Panc1 (cell line): ENCODE results near the gene CAND2. TPM values are rescaled to one million over a fixed set of nuclear protein-coding genes. Genes with fewer than 3 reads are reported as not detected.

Experiments used
- ATAC-seq: fragments of 200-7000 bp; cut with Tn5 transposase; 2 replicates; pipeline ENCODE4 v1.9.1; 2020; ENCODE audit warnings: mild to moderate bottlenecking, moderate library complexity
- BruUV-seq: library from RNA; stranded (reverse); fragments of 400-500 nt; replicated peaks from 2 replicates; lab custom pipeline; 2021; lab: Mats Ljungman, UMichigan
- CTCF ChIA-PET: fragments of 300-600 bp; sonication (Branson Sonifier 250); formaldehyde crosslinking; loops from one replicate; lab custom pipeline; 2022; ENCODE audit warnings: antibody characterized with exemption; lab: Charles Lee
- POLR2A ChIA-PET: fragments of 300-600 bp; sonication (Branson Sonifier 250); formaldehyde crosslinking; loops from one replicate; lab custom pipeline; 2022; ENCODE audit warnings: antibody characterized with exemption; lab: Charles Lee
- DNase-seq: peaks from one replicate; pipeline ENCODE4 v3.0.0-alpha.2; 2010; ENCODE audit warnings: low read depth, low spot score
- H3K27ac ChIP-seq: 2 replicates; pipeline ENCODE4 v1.5.1; 2011; ENCODE audit warnings: mild to moderate bottlenecking, low read length, inconsistent platforms
- H3K27me3 ChIP-seq: fragments of 200-500 bp; sonication (Bioruptor generic); 2 replicates; pipeline ENCODE4 v1.6.0; 2014; ENCODE audit warnings: low read length, inconsistent platforms; ENCODE audit not compliant: control insufficient read depth, insufficient read depth
- H3K36me3 ChIP-seq: fragments of 200-500 bp; sonication (Bioruptor generic); 2 replicates; pipeline ENCODE4 v1.5.1; 2014; ENCODE audit warnings: inconsistent platforms, mild to moderate bottlenecking, low read length, moderate library complexity; ENCODE audit not compliant: control insufficient read depth, insufficient read depth
- H3K4me1 ChIP-seq: 2 replicates; pipeline ENCODE4 v1.5.1; 2011; ENCODE audit warnings: inconsistent platforms, mild to moderate bottlenecking, low read length, moderate library complexity; ENCODE audit not compliant: control insufficient read depth, insufficient read depth
- H3K4me3 ChIP-seq, 2 experiments: 2 replicates each; pipeline ENCODE4 v1.5.1; 2011 to 2012; ENCODE audit warnings: low read depth in 2 of 2, low read length in 2 of 2, mild to moderate bottlenecking in 2 of 2, inconsistent platforms in 1 of 2, moderate library complexity in 1 of 2
- H3K9me3 ChIP-seq: fragments of 200-500 bp; sonication (Bioruptor generic); 2 replicates; pipeline ENCODE4 v1.5.1; 2014; ENCODE audit warnings: low read depth, mild to moderate bottlenecking, inconsistent platforms, low read length, moderate library complexity; ENCODE audit not compliant: control insufficient read depth, insufficient read depth
- CTCF ChIP-seq: fragments of 450-650 bp; IDR thresholded peaks from 2 replicates; pipeline ENCODE4 v1.5.1; 2017; ENCODE audit warnings: mild to moderate bottlenecking
- POLR2AphosphoS5 ChIP-seq: IDR thresholded peaks from 2 replicates; pipeline ENCODE4 v1.6.1; 2012; ENCODE audit warnings: mild to moderate bottlenecking, low read depth, low read length, moderate library complexity
- REST ChIP-seq, 2 experiments: IDR thresholded peaks; 2 replicates each; pipeline ENCODE4 v1.6.1; 2011 to 2012; ENCODE audit warnings: low read depth in 2 of 2, control low read depth in 1 of 2, low read length in 1 of 2, mild to moderate bottlenecking in 1 of 2, moderate library complexity in 1 of 2; ENCODE audit not compliant: insufficient read depth in 1 of 2
- SIN3A ChIP-seq: IDR thresholded peaks from 2 replicates; pipeline ENCODE4 v1.6.1; 2012; ENCODE audit warnings: low read depth, mild to moderate bottlenecking, low read length, moderate library complexity, borderline replicate concordance; ENCODE audit not compliant: insufficient read depth
- TCF7L2 ChIP-seq: IDR thresholded peaks from 2 replicates; pipeline ENCODE4 v1.6.1; 2011; ENCODE audit warnings: mild to moderate bottlenecking, low read depth, low read length, inconsistent platforms
- in situ Hi-C: cut with HindIII; loops from 2 replicates; pipeline ENCODE4 v1.10.0; 2016; ENCODE audit warnings: low sequenced_read_pairs, low pct_unique_long_range_greater_than_20kb
- intact Hi-C: fragments of 100-400 bp; cut with micrococcal nuclease; formaldehyde crosslinking; loops from one replicate; pipeline ENCODE4 v1.10.0; 2022; ENCODE audit not compliant: unreplicated experiment
- total RNA-seq: library from RNA; stranded (reverse); gene quantifications from one replicate; pipeline ENCODE4 v1.2.1, GENCODE V29; 2021; ENCODE audit not compliant: unreplicated experiment

The CAND2 gene
- total RNA-seq, 1 experiment from 2014 or later = 0.13 TPM

- Histone ChIP-seq H3K4me1 (peaks cover 4% of the 10 kb centered on the region; the same call in 1 of the 2 replicates), H3K4me3 (no peak overlapping the region), H3K27ac (no peak overlapping the region), H3K9me3 (no peaks in the 10 kb centered on the region), H3K36me3 (no peaks in the 10 kb centered on the region), H3K27me3 (no peaks in the 10 kb centered on the region)
- ATAC-seq = no peak
- intact Hi-C loops (no loop called here), in situ Hi-C loops (no loop called here)
- TF ChIP-seq SIN3A = no peak
- TF ChIP-seq POLR2AphosphoS5 = no peak
- no peak for TF ChIP-seq CTCF
- TF ChIP-seq REST (IDR thresholded peaks at IDR 0.05; ENCODE audit: insufficient read depth in 1 of 2, low read depth in 2 of 2, low read length in 1 of 2) = no peak
- TF ChIP-seq TCF7L2 = no peak
- no peak for DNase-seq
- ChIA-PET CTCF (interaction anchor here (0.6 kb wide), 1 partner anchor 10 kb away, joined by 3 read pairs; no protein-coding TSS in a partner anchor), POLR2A (interaction anchor here (0.7 kb wide), 1 partner anchor 132 kb away, joined by 20 read pairs; no protein-coding TSS in a partner anchor)
- no TSS peak for BruUV-seq
These were observed 16.3 kb downstream of the CAND2 start for GRCh38 chr3:12812812-12813211.

GRCh38 chr3:12813967-12814366 is 17.5 kb downstream of the CAND2 start:
- intact Hi-C loops (no loop called here), in situ Hi-C loops (no loop called here)
- POLR2A ChIA-PET = no interaction called here
- Histone ChIP-seq H3K27me3 (no peaks in the 10 kb centered on the region), H3K36me3 (no peaks in the 10 kb centered on the region), H3K4me3 (no peak overlapping the region), H3K9me3 (no peaks in the 10 kb centered on the region), H3K27ac (no peak overlapping the region), H3K4me1 (peaks cover 4% of the 10 kb centered on the region; the same call in 1 of the 2 replicates)
- DNase-seq (no peak), ATAC-seq (no peak)
- CTCF ChIA-PET = interaction anchor here (0.6 to 0.7 kb wide), 2 partner anchors 9 to 35 kb away, joined by 3 to 4 read pairs; no protein-coding TSS in a partner anchor
- TF ChIP-seq REST (IDR thresholded peaks at IDR 0.05; ENCODE audit: insufficient read depth in 1 of 2, low read depth in 2 of 2, low read length in 1 of 2) = no peak
- no peak for TF ChIP-seq SIN3A
- TF ChIP-seq CTCF = no peak
- TF ChIP-seq TCF7L2 = no peak
- TF ChIP-seq POLR2AphosphoS5 = no peak
- BruUV-seq = no TSS peak
